GM18519 (cell line): ENCODE data around the gene HOOK2.
"Not testable (repeated sequence)": the region's sequence is repeated elsewhere in the genome, so short reads cannot be mapped to it uniquely, and the experiment has no call there.

Experiments used
- ATAC-seq: cut with Tn5 transposase; IDR thresholded peaks from one replicate; pipeline ENCODE4 v1.9.1; 2021; ENCODE audit warnings: mild to moderate bottlenecking, moderate library complexity; ENCODE audit not compliant: unreplicated experiment, low FRiP score

Gene HOOK2

GRCh38 chr19:12774588-12775555 is at the start of gene HOOK2:
Gene HOOK2, minus strand, starts transcription at chr19:12775552. Its CDS starts 103 bp downstream, at chr19:12775449.
- no peak for ATAC-seq

GRCh38 chr19:12821761-12822160 is 46.4 kb upstream of the HOOK2 start:
- ATAC-seq, result no peak

GRCh38 chr19:12817810-12818209 is 42.5 kb upstream of the HOOK2 start:
- not testable (repeated sequence) for ATAC-seq

GRCh38 chr19:12817188-12817587 is 41.8 kb upstream of the HOOK2 start:
- ATAC-seq, result not testable (repeated sequence)

- no peak for ATAC-seq
Observed at GRCh38 chr19:12815088-12815487, 39.7 kb upstream of the HOOK2 start.

GRCh38 chr19:12806242-12807081 is 31.1 kb upstream of the HOOK2 start, which contains the start of gene RNASEH2A:
Gene RNASEH2A, plus strand, starts transcription at chr19:12806584. Its CDS starts 90 bp downstream, at chr19:12806674.
- peak; percentile 64 for ATAC-seq

GRCh38 chr19:12804051-12804450 is 28.7 kb upstream of the HOOK2 start:
- ATAC-seq, result no peak

- ATAC-seq, result no peak
Observed at GRCh38 chr19:12802267-12803106, 27.1 kb upstream of the HOOK2 start.

GRCh38 chr19:12801466-12802266 is 26.3 kb upstream of the HOOK2 start, which contains the start of the genes PRDX2 and THSD8:
Gene PRDX2, minus strand, starts transcription at chr19:12801800. Its CDS starts 539 bp downstream, at chr19:12801261.
Gene THSD8, plus strand, starts transcription at chr19:12802069. Its CDS starts 3 bp downstream, at chr19:12802072.
- no peak for ATAC-seq

- ATAC-seq, result no peak
Observed at GRCh38 chr19:12800923-12801465, 25.6 kb upstream of the HOOK2 start.

- no peak for ATAC-seq
Observed at GRCh38 chr19:12800466-12800770, 25.1 kb upstream of the HOOK2 start.

- no peak for ATAC-seq
Observed at GRCh38 chr19:12799742-12800465, 24.6 kb upstream of the HOOK2 start.

GRCh38 chr19:12797607-12798006 is 22.3 kb upstream of the HOOK2 start:
- ATAC-seq, result not testable (repeated sequence)

- ATAC-seq, result no peak
Observed at GRCh38 chr19:12797141-12797587, 21.8 kb upstream of the HOOK2 start.

- ATAC-seq, result no peak
Observed at GRCh38 chr19:12796146-12797071, 21.1 kb upstream of the HOOK2 start.

GRCh38 chr19:12794971-12795381 is 19.6 kb upstream of the HOOK2 start:
- ATAC-seq, result no peak
